Activated CD8-positive, alpha-beta T cell treated with anti-CD3 and anti-CD28 coated beads, Interleukin-2, amount 10 ng/mL, durations not matched to agents 7 days and 5 days (primary cell): ENCODE results near the gene QRICH1. TPM values are rescaled to one million over a fixed set of nuclear protein-coding genes. Genes with fewer than 3 reads are reported as not detected.

Experiments
- ATAC-seq: fragments of 150-1000 bp; cut with Tn5 transposase; one replicate; pipeline ENCODE4 v1.10.0; 2021; ENCODE audit warnings: moderate library complexity
- CTCF ChIA-PET: fragments of 350-600 bp; sonication (Branson Sonifier 250); formaldehyde crosslinking; loops from one replicate; lab custom pipeline; 2021; ENCODE audit warnings: antibody characterized with exemption; lab: Charles Lee
- POLR2A ChIA-PET: fragments of 350-600 bp; sonication (Branson Sonifier 250); formaldehyde crosslinking; loops from one replicate; lab custom pipeline; 2021; ENCODE audit warnings: antibody characterized with exemption; lab: Charles Lee
- DNase-seq: peaks from one replicate; pipeline ENCODE4 v3.0.0-alpha.2; 2020
- H3K27ac Mint-ChIP-seq: one replicate; pipeline ENCODE4 v1.8.0; 2021; ENCODE audit warnings: mild to moderate bottlenecking, mixed read lengths
- H3K27me3 Mint-ChIP-seq: one replicate; pipeline ENCODE4 v1.8.0; 2021; ENCODE audit warnings: low read depth, mixed read lengths
- H3K36me3 Mint-ChIP-seq: one replicate; pipeline ENCODE4 v1.8.0; 2021; ENCODE audit warnings: low read depth, mixed read lengths
- H3K4me1 Mint-ChIP-seq: one replicate; pipeline ENCODE4 v1.8.0; 2021; ENCODE audit warnings: low read depth, mixed read lengths
- H3K4me3 Mint-ChIP-seq: one replicate; pipeline ENCODE4 v1.8.0; 2021; ENCODE audit warnings: mild to moderate bottlenecking, mixed read lengths
- H3K9me3 Mint-ChIP-seq: one replicate; pipeline ENCODE4 v1.8.0; 2022; ENCODE audit warnings: mixed read lengths; ENCODE audit not compliant: insufficient read depth
- total RNA-seq, 2 experiments: library from RNA; stranded (reverse); gene quantifications; one replicate each; pipeline ENCODE4 v1.2.3, GENCODE V29; 2021

The QRICH1 gene
- total RNA-seq, 2 experiments from 2014 or later = 130 to 131 TPM

DNA sequence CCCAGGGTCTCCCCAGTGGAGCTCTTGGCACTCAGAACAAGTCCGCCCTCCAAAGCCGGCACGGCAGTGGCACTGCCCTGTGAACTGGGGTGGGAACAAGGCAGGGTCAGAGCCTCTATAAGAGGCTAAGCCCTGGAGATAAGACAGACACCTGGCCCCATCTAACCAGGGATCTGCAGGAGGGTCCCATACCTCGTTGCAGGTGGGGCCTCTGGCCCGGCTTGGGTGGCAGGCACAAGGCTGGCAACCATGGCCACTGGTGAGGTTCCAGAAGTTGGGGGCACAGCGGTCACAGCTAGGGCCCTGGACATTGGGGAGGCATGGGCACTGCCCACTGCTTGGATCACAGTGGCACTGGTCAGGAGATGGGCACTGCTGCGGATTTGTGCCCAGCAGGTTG lies 30.3 kb upstream of the QRICH1 start:
- H3K36me3 Mint-ChIP-seq = peaks cover 5% of the 10 kb centered on the region
- no peaks in the 10 kb centered on the region for H3K27me3 Mint-ChIP-seq
- POLR2A ChIA-PET = no interaction called here
- H3K9me3 Mint-ChIP-seq = no peaks in the 10 kb centered on the region
- DNase-seq = no peak
- no peak for ATAC-seq
- H3K4me1 Mint-ChIP-seq = peaks cover 22% of the 10 kb centered on the region
- H3K4me3 Mint-ChIP-seq = no peak overlapping the region
- H3K27ac Mint-ChIP-seq = no peak overlapping the region
- CTCF ChIA-PET = no interaction called here

DNA sequence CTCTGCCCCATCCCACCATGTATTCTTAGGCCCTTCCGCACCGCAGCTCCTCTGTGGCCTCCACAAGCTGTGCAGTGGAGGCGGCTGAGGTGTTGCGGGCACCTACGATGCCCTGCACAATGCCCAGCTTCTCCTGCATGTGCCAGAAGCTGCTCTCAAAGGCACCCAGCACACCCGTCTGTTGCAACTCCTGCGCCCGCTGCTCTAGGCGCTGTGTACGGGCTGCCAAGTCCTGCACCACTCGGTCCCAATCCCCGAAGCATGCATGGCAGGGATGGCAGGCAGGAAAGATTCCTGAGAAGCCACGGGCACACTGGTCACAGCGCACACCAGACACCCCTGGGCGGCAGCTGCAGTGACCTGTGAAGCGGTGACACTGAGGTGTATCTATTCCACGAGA lies 29.8 kb upstream of the QRICH1 start:
- ChIA-PET POLR2A (no interaction called here), CTCF (no interaction called here)

DNA sequence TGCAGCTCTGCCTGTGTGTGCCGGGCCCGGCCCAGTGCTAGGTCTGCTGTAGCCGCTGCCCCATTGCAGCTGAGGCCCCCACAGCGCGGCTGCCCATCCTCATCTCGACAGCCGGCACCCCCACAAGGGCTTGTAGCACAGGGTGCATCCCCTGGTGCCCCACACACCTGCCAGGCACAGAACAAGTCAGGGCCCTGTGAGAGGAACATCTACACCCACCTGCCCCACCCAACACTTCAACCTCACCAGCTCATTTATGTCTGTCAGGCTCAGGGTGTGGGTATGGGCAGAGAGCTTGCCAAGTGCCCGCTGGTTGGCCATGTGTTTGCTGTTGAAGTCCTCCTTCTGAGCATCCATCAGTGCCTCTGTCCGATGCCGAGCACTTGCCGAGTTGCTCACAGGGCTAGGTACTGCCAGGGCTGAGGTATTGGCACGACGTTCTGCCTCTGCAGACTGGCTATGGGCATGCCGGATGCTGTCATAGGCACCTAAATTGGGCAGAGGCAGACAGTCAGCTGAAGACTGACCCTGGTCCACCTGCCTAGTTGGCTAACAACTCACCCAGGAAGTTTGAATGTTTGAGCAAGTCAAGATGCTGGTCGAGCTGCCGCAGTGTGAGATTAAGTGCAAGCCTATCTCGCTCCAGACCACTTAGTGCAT lies 29.1 kb upstream of the QRICH1 start:
- H3K4me1 Mint-ChIP-seq = peaks cover 24% of the 10 kb centered on the region
- H3K27me3 Mint-ChIP-seq = no peaks in the 10 kb centered on the region
- H3K27ac Mint-ChIP-seq = no peak overlapping the region
- H3K9me3 Mint-ChIP-seq = no peaks in the 10 kb centered on the region
- peaks cover 13% of the 10 kb centered on the region for H3K36me3 Mint-ChIP-seq
- ChIA-PET POLR2A (interaction anchor here (4.8 kb wide), 1 partner anchor 29 kb away, joined by 65 read pairs; the partner anchor contains the start of gene QRICH1), CTCF (no interaction called here)
- no peak for DNase-seq
- ATAC-seq = no peak
- H3K4me3 Mint-ChIP-seq = no peak overlapping the region

More for the DNA sequence above, 29.8 kb upstream of the QRICH1 start:
- peaks cover 24% of the 10 kb centered on the region for H3K4me1 Mint-ChIP-seq
- DNase-seq (no peak), ATAC-seq (no peak)
- H3K4me3 Mint-ChIP-seq = no peak overlapping the region
- H3K27me3 Mint-ChIP-seq = no peaks in the 10 kb centered on the region
- no peak overlapping the region for H3K27ac Mint-ChIP-seq
- H3K9me3 Mint-ChIP-seq = no peaks in the 10 kb centered on the region
- H3K36me3 Mint-ChIP-seq = peaks cover 11% of the 10 kb centered on the region

DNA sequence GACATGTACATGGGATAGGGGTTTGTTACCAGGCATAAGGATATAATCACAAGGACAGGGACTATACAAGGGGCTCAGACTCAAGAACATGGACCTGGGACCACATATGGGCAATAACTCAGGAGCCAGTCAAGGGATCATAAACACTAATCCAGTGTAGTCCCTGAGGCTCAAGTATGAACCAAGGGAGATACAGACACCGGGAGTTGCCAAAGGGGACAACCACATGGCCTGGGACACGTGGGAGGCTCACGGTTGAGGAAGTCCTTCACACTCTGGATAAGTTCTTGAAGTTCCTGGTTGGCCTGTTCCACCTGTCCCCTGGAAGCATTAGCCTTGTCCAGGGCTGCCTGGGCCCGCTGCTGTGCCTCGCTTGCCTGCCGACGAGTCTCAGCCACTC lies 28.6 kb upstream of the QRICH1 start:
- no peak for DNase-seq
- POLR2A ChIA-PET = interaction anchor here (4.8 kb wide), 1 partner anchor 29 kb away, joined by 65 read pairs; the partner anchor contains the start of gene QRICH1
- H3K4me1 Mint-ChIP-seq = peaks cover 24% of the 10 kb centered on the region
- H3K27me3 Mint-ChIP-seq = no peaks in the 10 kb centered on the region
- H3K27ac Mint-ChIP-seq = peak overlapping the region; percentile 95
- peaks cover 18% of the 10 kb centered on the region for H3K36me3 Mint-ChIP-seq
- H3K4me3 Mint-ChIP-seq = no peak overlapping the region
- no peak for ATAC-seq
- CTCF ChIA-PET = no interaction called here
- no peaks in the 10 kb centered on the region for H3K9me3 Mint-ChIP-seq

DNA sequence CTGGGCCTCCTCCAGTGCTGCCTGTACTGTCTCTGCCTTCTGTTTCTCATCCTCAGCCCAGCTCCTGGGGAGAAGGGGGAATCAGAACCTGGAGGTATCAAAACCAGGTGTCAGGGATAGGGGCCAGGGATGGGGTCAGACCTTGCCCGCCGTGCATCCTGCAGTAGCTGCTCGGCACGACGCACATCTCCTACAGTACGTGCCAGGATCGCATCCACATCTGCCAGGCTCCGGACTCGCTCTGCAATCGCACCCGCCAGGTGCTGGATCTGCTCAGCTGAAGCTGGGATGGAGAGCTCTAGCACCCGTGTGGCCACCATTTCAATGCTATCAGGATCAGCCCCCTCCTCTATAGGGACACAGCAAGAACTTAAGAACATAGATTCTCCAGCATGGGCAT lies 28.2 kb upstream of the QRICH1 start:
- DNase-seq (no peak), ATAC-seq (no peak)
- peaks cover 20% of the 10 kb centered on the region for H3K36me3 Mint-ChIP-seq
- peaks cover 24% of the 10 kb centered on the region for H3K4me1 Mint-ChIP-seq
- peak overlapping the region; percentile 95 for H3K27ac Mint-ChIP-seq
- H3K27me3 Mint-ChIP-seq = no peaks in the 10 kb centered on the region
- POLR2A ChIA-PET = interaction anchor here (1.6 to 4.8 kb wide), 2 partner anchors 28 to 100 kb away, joined by 4 to 65 read pairs; partner anchors contain the start of genes NDUFAF3 and QRICH1
- CTCF ChIA-PET = interaction anchor here (1.5 to 2.4 kb wide), 2 partner anchors 28 to 36 kb away, joined by 8 to 11 read pairs; partner anchors contain the start of gene QRICH1
- peak overlapping the region; percentile 89 for H3K4me3 Mint-ChIP-seq
- H3K9me3 Mint-ChIP-seq = no peaks in the 10 kb centered on the region

DNA sequence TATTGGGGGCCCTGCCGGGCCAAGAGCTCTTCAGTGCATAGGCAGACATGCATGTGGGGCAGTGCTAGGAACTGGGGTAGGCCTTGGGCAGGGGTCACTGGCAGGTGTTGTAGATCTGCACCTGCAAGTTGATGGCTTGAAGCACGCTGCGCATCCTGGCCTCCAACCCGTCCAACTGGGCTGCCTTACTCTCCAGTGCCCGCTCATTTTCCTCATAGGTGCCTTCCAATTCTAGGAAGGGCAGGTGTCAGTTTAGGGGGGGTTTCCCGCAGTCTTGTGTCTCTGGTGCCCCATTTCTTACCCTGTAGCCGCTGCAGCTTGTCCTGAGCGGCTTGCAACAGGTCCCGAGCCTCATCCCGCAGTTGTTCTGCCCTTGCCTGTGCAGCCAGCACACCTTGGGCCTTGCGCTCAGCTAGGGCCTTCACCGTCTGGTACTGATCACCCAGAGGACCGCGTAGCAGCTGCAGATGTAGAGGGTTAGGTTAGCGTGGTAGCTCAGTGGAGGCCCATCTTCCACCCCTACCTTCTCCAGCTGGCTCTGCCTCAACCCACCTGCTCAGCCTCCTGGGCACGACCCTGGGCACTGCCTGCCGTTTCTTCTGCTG lies 27.4 kb upstream of the QRICH1 start:
- Mint-ChIP-seq H3K27me3 (no peaks in the 10 kb centered on the region), H3K4me1 (peaks cover 24% of the 10 kb centered on the region), H3K27ac (peak overlapping the region; percentile 95), H3K36me3 (peaks cover 25% of the 10 kb centered on the region), H3K4me3 (peak overlapping the region; percentile 89), H3K9me3 (no peaks in the 10 kb centered on the region)
- DNase-seq (no peak), ATAC-seq (no peak)
- ChIA-PET CTCF (interaction anchor here (0.9 to 2.4 kb wide), 8 partner anchors 9 to 133 kb away, joined by 3 to 11 read pairs (median 6); partner anchors contain the start of genes KLHDC8B and QRICH1), POLR2A (interaction anchor here (0.5 to 4.8 kb wide), 8 partner anchors 12 to 219 kb away, joined by 3 to 65 read pairs (median 4); partner anchors contain the start of genes CCDC71, NDUFAF3, QRICH1 and USP4)

DNA sequence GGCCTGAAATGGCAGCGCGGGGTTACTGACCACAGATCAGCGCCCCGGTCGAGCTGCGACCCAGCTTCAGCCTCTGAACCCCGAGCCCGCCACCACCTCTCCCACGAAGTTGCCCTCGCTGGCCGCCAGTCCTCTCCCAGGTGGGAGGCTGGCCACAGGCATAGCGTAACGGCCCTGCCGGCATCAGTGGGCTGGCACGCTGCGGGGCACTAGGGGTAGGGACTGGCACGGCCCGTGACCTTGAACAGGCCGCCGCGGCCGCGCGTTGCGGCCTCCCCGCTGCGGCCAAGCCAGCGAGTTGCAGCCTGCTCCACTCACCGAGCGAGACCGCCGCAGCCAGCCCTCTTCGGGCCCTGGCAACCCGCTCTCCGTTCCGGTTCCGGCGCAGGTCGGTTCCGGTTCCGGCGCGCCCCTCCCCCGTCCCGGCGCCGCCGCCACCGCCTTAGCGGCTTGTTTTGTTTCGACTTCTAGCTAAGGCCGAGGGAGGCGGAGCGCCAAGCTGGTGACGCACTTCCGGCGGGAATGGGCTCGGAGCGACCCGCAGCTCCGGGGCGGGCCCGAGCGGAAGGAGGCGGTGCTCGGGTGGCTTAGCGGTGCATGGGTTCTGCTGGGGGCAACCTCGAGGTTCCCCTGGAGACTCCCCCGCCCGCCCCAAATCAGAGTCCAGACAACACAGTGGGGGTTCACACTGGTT lies 26.7 kb upstream of the QRICH1 start, which contains the start of gene USP19:
USP19 (minus strand) TSS at position 386 of the 694 bp plus-strand sequence. CDS start 1,678 bp downstream, outside the sequence.
- Mint-ChIP-seq H3K4me1 (peaks cover 24% of the 10 kb centered on the region), H3K36me3 (peaks cover 32% of the 10 kb centered on the region), H3K4me3 (peak within 1 kb of the TSS; percentile 89), H3K9me3 (no peaks in the 10 kb centered on the region), H3K27me3 (no peaks in the 10 kb centered on the region), H3K27ac (peak within 1 kb of the TSS; percentile 95)
- DNase-seq (peak; percentile 95), ATAC-seq (peak; percentile 91)
- POLR2A ChIA-PET = interaction anchor here (0.5 to 4.8 kb wide), 15 partner anchors 12 to 345 kb away, joined by 3 to 65 read pairs (median 4); partner anchors contain the start of genes CCDC71, NDUFAF3, QARS1 and QRICH1
- CTCF ChIA-PET = interaction anchor here (0.9 to 2.4 kb wide), 9 partner anchors 9 to 133 kb away, joined by 3 to 11 read pairs (median 6); partner anchors contain the start of genes KLHDC8B and QRICH1

DNA sequence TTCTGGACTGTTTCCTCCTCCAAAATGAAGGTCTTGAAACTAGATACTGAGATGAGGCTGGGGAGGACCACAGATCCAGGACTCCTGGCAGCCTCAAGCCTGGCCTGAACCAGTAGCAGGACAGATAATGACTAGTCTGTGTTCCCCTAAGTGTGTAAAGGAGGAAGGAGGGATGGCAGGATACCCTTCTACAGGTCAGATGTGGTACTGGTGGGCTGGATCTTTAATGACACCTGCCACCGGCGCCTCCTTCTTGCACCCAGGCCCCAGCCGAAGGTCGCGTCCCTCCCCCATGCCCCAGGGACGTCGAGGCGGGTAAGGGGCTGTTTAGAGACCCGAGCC lies 26.2 kb upstream of the QRICH1 start:
- ChIA-PET CTCF (interaction anchor here (1.2 to 2.4 kb wide), 4 partner anchors 26 to 132 kb away, joined by 6 to 11 read pairs (median 8); partner anchors contain the start of genes KLHDC8B and QRICH1), POLR2A (interaction anchor here (0.6 to 4.8 kb wide), 9 partner anchors 13 to 345 kb away, joined by 3 to 65 read pairs (median 3); partner anchors contain the start of genes QARS1, QRICH1 and RHOA)
- peak; percentile 26 for DNase-seq
- peak overlapping the region; percentile 95 for H3K27ac Mint-ChIP-seq
- peaks cover 37% of the 10 kb centered on the region for H3K36me3 Mint-ChIP-seq
- no peaks in the 10 kb centered on the region for H3K27me3 Mint-ChIP-seq
- peak; percentile 14 for ATAC-seq
- peaks cover 24% of the 10 kb centered on the region for H3K4me1 Mint-ChIP-seq
- H3K9me3 Mint-ChIP-seq = no peaks in the 10 kb centered on the region
- peak overlapping the region; percentile 89 for H3K4me3 Mint-ChIP-seq

DNA sequence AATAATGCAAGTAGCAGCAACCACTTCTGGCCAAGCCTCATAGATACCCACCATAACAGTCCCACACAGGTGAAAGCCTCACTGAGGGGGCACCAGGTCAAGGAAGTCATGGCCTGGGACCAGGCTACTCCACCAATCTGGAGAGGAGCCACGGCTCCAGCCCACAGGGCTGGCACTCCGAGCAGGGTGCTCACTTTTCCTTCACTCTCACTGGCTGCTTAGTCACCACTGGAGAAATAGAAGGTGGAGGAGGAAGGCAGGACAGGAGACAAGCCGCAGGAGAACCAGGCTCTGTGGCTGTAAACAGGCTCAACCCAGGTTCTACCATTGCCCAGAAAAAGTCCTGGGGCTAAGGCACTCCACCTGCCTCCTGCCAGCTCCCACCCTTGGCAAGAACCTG lies 25.6 kb upstream of the QRICH1 start:
- CTCF ChIA-PET = interaction anchor here (1.2 to 2.1 kb wide), 3 partner anchors 25 to 132 kb away, joined by 6 to 11 read pairs (median 9); partner anchors contain the start of genes KLHDC8B and QRICH1

DNA sequence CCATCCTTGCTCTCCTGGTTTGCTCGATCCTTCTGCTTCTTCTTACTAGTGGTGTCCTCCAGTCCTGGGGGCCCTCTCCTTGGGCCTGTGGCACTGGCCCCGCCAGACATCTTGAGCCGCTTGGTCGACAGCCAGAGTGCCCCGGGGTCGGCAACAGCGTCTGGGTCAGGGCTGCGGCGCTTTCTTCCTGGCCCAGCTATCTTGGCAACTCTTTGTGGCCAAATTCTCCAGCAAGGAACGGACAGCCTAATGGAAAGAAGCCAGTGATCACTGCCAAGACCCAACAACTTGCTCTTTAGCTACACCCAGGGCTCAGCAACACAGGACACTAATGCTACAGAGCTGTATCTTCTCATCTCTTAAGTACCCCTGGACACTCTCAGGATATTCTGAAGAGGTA lies 25.2 kb upstream of the QRICH1 start:
- peak overlapping the region; percentile 89 for H3K4me3 Mint-ChIP-seq
- ATAC-seq = no peak
- DNase-seq = no peak
- CTCF ChIA-PET = interaction anchor here (1.2 to 2.1 kb wide), 2 partner anchors 25 to 131 kb away, joined by 6 to 11 read pairs; partner anchors contain the start of gene QRICH1
- POLR2A ChIA-PET = interaction anchor here (1.7 to 4.8 kb wide), 2 partner anchors 19 to 25 kb away, joined by 4 to 65 read pairs; partner anchors contain the start of gene QRICH1
- peak overlapping the region; percentile 79 for H3K27ac Mint-ChIP-seq
- peaks cover 24% of the 10 kb centered on the region for H3K4me1 Mint-ChIP-seq
- H3K36me3 Mint-ChIP-seq = peaks cover 46% of the 10 kb centered on the region
- H3K27me3 Mint-ChIP-seq = no peaks in the 10 kb centered on the region
- no peaks in the 10 kb centered on the region for H3K9me3 Mint-ChIP-seq

More for the DNA sequence above, 25.6 kb upstream of the QRICH1 start:
- peaks cover 24% of the 10 kb centered on the region for H3K4me1 Mint-ChIP-seq
- POLR2A ChIA-PET = interaction anchor here (0.8 to 4.8 kb wide), 5 partner anchors 15 to 292 kb away, joined by 3 to 65 read pairs (median 4); partner anchors contain the start of genes QARS1, QRICH1 and RHOA
- H3K27ac Mint-ChIP-seq = peak overlapping the region; percentile 95
- DNase-seq (no peak), ATAC-seq (no peak)
- H3K4me3 Mint-ChIP-seq = peak overlapping the region; percentile 89
- no peaks in the 10 kb centered on the region for H3K27me3 Mint-ChIP-seq
- H3K36me3 Mint-ChIP-seq = peaks cover 42% of the 10 kb centered on the region
- H3K9me3 Mint-ChIP-seq = no peaks in the 10 kb centered on the region

DNA sequence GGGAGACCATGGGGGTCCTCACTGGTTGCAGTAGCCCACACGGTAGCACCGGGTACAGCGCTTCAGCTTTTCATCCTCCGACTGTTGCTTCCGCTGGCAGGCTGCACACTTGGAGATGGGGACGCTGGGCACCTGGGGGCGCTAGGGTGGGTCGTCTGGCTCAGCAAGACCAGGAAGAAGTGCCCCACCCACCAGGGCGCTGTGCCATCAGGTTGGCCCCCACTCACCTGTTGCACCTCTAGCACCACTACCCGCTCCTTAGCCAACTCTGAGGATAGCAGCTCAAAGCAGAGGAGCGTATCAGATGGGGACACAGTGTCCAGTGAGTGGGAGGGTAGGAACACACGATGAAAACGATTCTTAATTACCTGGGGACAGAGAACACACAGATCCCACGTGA lies 18.4 kb upstream of the QRICH1 start:
- Mint-ChIP-seq H3K9me3 (no peaks in the 10 kb centered on the region), H3K4me1 (no peaks in the 10 kb centered on the region), H3K36me3 (peaks cover 47% of the 10 kb centered on the region), H3K27me3 (no peaks in the 10 kb centered on the region), H3K4me3 (no peak overlapping the region), H3K27ac (no peak overlapping the region)
- ChIA-PET CTCF (no interaction called here), POLR2A (interaction anchor here (3.1 kb wide), 1 partner anchor 18 kb away, joined by 7 read pairs; no protein-coding TSS in a partner anchor)
- ATAC-seq = no peak
- DNase-seq = no peak
